Measurements from ENCODE around the gene SGPP2. TPM values are rescaled to one million over a fixed set of nuclear protein-coding genes. Genes with fewer than 3 reads are reported as not detected.

Gene SGPP2
- total and polyA plus RNA-seq, 2 of the 4 experiments (the other 2 are of a cell fraction), result not detected

GRCh38 chr2:222450021-222450420 is 25.7 kb downstream of the SGPP2 start:
- ChIA-PET CTCF (interaction anchor here (0.7 kb wide), 1 partner anchor 275 kb away, joined by 3 read pairs; no protein-coding TSS in a partner anchor), POLR2A (ENCODE audit: unreplicated experiment) (no interaction called here)
- H3K9ac ChIP-seq (ENCODE audit: low read depth, low read length), result no peak overlapping the region
- H4K20me1 ChIP-seq (ENCODE audit: insufficient read depth, low read length), result no peaks in the 10 kb centered on the region
- H3K27ac ChIP-seq (ENCODE audit: insufficient read depth, low read length), result no peak overlapping the region
- no peaks in the 10 kb centered on the region for H3K9me3 ChIP-seq (ENCODE audit: control insufficient read depth, insufficient read depth, low read length)
- no peak overlapping the region for H3K14ac ChIP-seq (replicated peaks; ENCODE audit: low read depth, low read length)
- H2AFZ ChIP-seq (replicated peaks; ENCODE audit: low read length, poor library complexity), result no peak overlapping the region
- no peaks in the 10 kb centered on the region for H3K79me1 ChIP-seq (ENCODE audit: low read depth in 1 of 2, low read length in 2 of 2)
- no peak overlapping the region for H2BK120ac ChIP-seq (ENCODE audit: low read depth, low read length)
- H3K4ac ChIP-seq (ENCODE audit: low read depth, low read length), result no peak overlapping the region
- H3K9me1 ChIP-seq (ENCODE audit: insufficient read depth, low read length), result no peaks in the 10 kb centered on the region
- H2AK9ac ChIP-seq (replicated peaks; ENCODE audit: low read depth, low read length, poor library complexity), result no peak overlapping the region
- dilution Hi-C loops (cut with HindIII; ENCODE audit: low sequenced_read_pairs, unreplicated experiment), result no loop called here
- H3K36me3 ChIP-seq (ENCODE audit: control insufficient read depth, insufficient read depth, low read length), result no peaks in the 10 kb centered on the region
- H2AK5ac ChIP-seq (ENCODE audit: low read depth, low read length), result no peak overlapping the region
- H2BK5ac ChIP-seq (ENCODE audit: low read depth, low read length, poor library complexity, severe bottlenecking), result no peak overlapping the region
- H3K4me2 ChIP-seq (ENCODE audit: low read depth, low read length), result no peak overlapping the region
- H3K56ac ChIP-seq (ENCODE audit: extremely low read depth, insufficient read depth, low read length), result no peak overlapping the region
- H3K4me3 ChIP-seq (ENCODE audit: insufficient read depth, low read depth, low read length), result no peak overlapping the region
- no peak overlapping the region for H2BK15ac ChIP-seq (ENCODE audit: low read depth, low read length)
- intact Hi-C loops (cut with micrococcal nuclease), result no loop called here
- no peak for ATAC-seq (ENCODE audit: low read depth)
- no peak overlapping the region for H3K23ac ChIP-seq (ENCODE audit: low read depth, low read length)
- no peak overlapping the region for H4K91ac ChIP-seq (ENCODE audit: insufficient read depth, low read depth, low read length)
- no TSS peak for BruUV-seq (replicated peaks)
- peaks cover 5% of the 10 kb centered on the region; the same call in 1 of the 2 replicates for H3K4me1 ChIP-seq (ENCODE audit: control insufficient read depth, insufficient read depth, low read length)
- H3K27me3 ChIP-seq (ENCODE audit: control insufficient read depth, insufficient read depth, low read length), result peaks cover 1% of the 10 kb centered on the region; the same call in 1 of the 2 replicates
- DNase-seq, result no peak
- H4K8ac ChIP-seq (ENCODE audit: low read depth in 2 of 2, low read length in 2 of 2), result no peak overlapping the region
- H4K5ac ChIP-seq (ENCODE audit: low read depth, low read length), result no peak overlapping the region
- TF ChIP-seq NFE2L2 (IDR thresholded peaks at IDR 0.05; ENCODE audit: low read depth, low read length), result no peak
- TF ChIP-seq MXI1 (IDR thresholded peaks at IDR 0.05; ENCODE audit: borderline replicate concordance, low read depth, low read length), result no peak
- TF ChIP-seq BHLHE40 (IDR thresholded peaks at IDR 0.05; ENCODE audit: low read depth, low read length), result no peak
- TF ChIP-seq RAD21 (IDR thresholded peaks at IDR 0.05; ENCODE audit: low read length), result no peak
- no peak for TF ChIP-seq MAZ (IDR thresholded peaks at IDR 0.05; ENCODE audit: borderline replicate concordance, low read depth, low read length)
- no peak for TF ChIP-seq USF2 (IDR thresholded peaks at IDR 0.05; ENCODE audit: low read depth, low read length)
- no peak for TF ChIP-seq ELK1 (IDR thresholded peaks at IDR 0.05; ENCODE audit: borderline replicate concordance, low read depth, low read length)
- no peak for TF ChIP-seq SMC3 (IDR thresholded peaks at IDR 0.05; ENCODE audit: low read depth, low read length)
- TF ChIP-seq POLR2A (IDR thresholded peaks at IDR 0.05; ENCODE audit: low read depth, low read length), result no peak
- no peak for TF ChIP-seq MAFK (IDR thresholded peaks at IDR 0.05; ENCODE audit: low read depth, low read length)
- no peak for TF ChIP-seq RCOR1 (IDR thresholded peaks at IDR 0.05; ENCODE audit: insufficient replicate concordance, low read length)
- no peak for TF ChIP-seq CEBPB (IDR thresholded peaks at IDR 0.05; ENCODE audit: low read depth, low read length)
- no peak for TF ChIP-seq CTCF (conservative IDR thresholded peaks at IDR 0.05; ENCODE audit: low read depth, low read length)
- TF ChIP-seq CHD1 (IDR thresholded peaks at IDR 0.05; ENCODE audit: low read depth, low read length), result no peak
- TF ChIP-seq RFX5 (IDR thresholded peaks at IDR 0.05; ENCODE audit: low read depth, low read length), result no peak
- no peak for TF ChIP-seq FOS (IDR thresholded peaks at IDR 0.05; ENCODE audit: low read depth, low read length)
- in situ Hi-C loops (cut with MboI; ENCODE audit: low sequenced_read_pairs), result no loop called here
- H2BK20ac ChIP-seq (ENCODE audit: low read depth, low read length), result no peak overlapping the region
- H3K18ac ChIP-seq (ENCODE audit: low read depth, low read length), result no peak overlapping the region
- whole genome bisulfite sequencing, 2 experiments (ENCODE audit: extremely low coverage in 2 of 2, insufficient read length in 1 of 2), result no CpG with 5 or more reads among the region's 2 CpGs

Data from IMR-90 (cell line).